NCI-H1694 treated with DMSO at 0.1 percent for 48 hours (cell line): ENCODE results near the gene CSTF2.

Experiments used
- DNase-seq: peaks from one replicate; lab custom pipeline; 2025; lab: John Stamatoyannopoulos, UW

CSTF2 gene

DNA sequence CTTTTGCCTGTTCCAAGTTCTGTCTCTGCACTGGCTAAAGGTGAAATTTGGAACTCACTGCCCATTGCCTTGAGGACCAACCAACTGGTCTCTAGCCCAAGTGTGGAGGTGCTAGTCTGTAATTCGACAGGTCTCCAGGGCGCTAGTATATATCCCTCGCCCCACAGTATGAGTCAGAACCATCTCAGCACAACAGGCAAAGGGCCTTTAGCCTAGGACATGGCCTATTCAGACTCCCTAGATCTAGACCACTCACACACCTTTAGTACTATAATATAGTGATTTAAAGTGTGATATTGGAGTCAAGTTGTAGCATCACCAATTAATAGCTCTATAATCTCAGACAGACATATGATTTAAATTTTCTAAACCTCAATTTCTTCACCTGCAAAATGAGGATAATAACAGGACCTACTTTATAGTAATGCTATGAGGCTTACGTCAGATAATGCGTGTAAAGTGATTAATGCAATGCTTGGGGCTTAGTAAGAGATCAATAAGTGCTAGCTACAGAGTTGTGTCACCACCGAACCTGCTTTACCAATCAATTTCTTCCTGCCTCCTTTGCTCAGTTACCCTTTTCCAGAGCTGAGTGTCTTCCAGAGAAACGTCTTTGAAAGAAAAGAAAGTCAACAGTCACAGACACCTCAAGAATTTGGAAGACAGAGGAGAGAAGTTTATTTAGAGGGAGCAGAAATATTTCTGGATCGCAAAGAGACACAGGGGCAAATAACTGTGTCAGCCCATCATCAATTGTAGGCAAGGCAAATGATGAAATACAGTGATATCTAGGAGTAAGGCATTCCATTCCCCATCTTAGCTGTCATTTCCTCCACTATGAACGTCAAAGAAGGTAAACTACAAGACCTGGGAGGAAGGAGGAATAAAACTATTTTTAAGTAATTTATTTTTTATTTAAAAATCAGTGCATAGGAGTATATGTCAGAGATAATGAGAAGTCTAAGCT is 51.7 kb downstream of the CSTF2 start:
- no peak for DNase-seq

DNA sequence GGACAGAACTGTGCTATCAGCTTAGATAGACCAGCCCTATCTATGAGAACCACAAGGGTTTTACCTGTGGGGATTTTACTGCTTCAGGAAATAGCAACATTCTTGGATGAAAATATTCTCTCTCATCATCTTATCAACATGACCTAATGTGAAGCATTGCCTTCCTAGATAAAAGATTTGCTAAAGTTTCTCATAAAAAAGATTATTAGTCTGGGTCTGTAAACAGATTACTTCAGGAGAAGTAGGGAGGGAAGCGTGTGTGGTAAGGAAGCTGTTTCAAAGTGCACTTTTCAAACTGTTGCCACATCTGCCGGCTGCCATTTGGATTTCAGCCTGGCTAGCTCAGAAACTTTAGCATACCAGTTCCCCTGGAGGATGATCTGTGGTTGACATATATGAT is 54.1 kb downstream of the CSTF2 start, which contains the start of gene NOX1:
Gene NOX1 (minus strand): TSS at position 35 of the 400 bp plus-strand sequence. CDS start 220 bp downstream, outside the sequence.
- no peak for DNase-seq

DNA sequence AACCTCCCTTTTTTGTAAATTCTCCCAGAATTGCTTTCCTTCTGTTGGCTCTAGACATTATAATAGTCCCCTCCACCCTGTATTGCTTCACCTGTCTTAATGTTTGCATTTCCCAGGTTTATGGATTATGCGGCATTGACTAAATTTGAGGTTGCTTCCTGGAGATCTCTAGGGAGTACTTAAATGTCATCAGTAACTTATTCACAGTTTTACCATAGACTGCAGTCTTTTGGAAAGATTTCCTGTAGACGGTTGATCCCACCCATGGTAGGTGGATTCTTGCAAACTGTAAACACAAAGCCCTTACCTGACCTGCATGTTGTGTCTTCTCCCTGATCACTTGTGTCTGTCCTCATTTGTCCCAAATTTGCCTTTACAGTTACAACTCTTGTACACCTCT is 60.2 kb downstream of the CSTF2 start:
- DNase-seq, result no peak

DNA sequence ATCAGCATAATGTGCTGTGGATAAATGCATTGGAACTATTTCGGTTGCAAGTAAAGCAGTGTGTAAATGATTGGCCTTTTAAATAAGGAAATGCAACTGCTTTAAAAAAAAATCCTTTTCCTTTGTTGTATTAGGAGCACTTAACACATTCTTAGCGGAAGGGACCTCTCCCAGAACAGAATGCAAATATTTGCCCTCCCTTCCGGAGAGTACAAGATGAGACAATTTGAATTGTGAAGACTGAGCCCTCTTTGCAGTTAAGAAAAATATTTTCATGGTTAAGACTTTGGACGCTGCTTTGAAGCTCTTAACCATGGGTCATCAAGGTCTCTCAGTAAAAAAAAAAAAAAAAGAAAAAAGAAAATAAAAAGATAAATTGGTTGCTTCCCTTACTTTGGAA is 63.5 kb downstream of the CSTF2 start:
- DNase-seq, result no peak
